ENCODE results near the gene SH2D7. TPM values are rescaled to one million over a fixed set of nuclear protein-coding genes. Genes with fewer than 3 reads are reported as not detected.
A peak's percentile ranks its signal among the peaks of the same experiment; 100 is the strongest.

SH2D7 gene
- total RNA-seq, 1 experiment from 2014 or later = not detected

GRCh38 chr15:78147566-78147965 is 55.2 kb downstream of the SH2D7 start:
- H3K27ac ChIP-seq (ENCODE audit: low read length) = no peak overlapping the region
- in situ Hi-C loops (cut with HindIII; ENCODE audit: low pct_unique_long_range_greater_than_20kb, low sequenced_read_pairs) = loop anchor here (25.0 kb wide), 1 partner anchor 115 kb away; the partner anchor contains the start of gene DNAJA4
- POLR2A ChIA-PET = no interaction called here

GRCh38 chr15:78148392-78149067 is 56.2 kb downstream of the SH2D7 start:
- DNase-seq (ENCODE audit: low read depth, low spot score) = no peak
- intact Hi-C loops (cut with micrococcal nuclease; ENCODE audit: unreplicated experiment) (no loop called here), in situ Hi-C loops (cut with HindIII; ENCODE audit: low pct_unique_long_range_greater_than_20kb, low sequenced_read_pairs) (loop anchor here (25.0 kb wide), 1 partner anchor 114 kb away; the partner anchor contains the start of gene DNAJA4)
- Histone ChIP-seq H3K27me3 (ENCODE audit: control insufficient read depth, insufficient read depth, low read length) (no peaks in the 10 kb centered on the region), H3K4me3 (ENCODE audit: low read depth in 2 of 2, low read length in 2 of 2) (peak overlapping the region; percentile 64 to 87), H3K9me3 (ENCODE audit: control insufficient read depth, insufficient read depth, low read depth, low read length) (no peaks in the 10 kb centered on the region), H3K36me3 (ENCODE audit: control insufficient read depth, insufficient read depth, low read length) (no peaks in the 10 kb centered on the region; the same call in 1 of the 2 replicates), H3K4me1 (ENCODE audit: control insufficient read depth, insufficient read depth, low read length) (peaks cover 13% of the 10 kb centered on the region), H3K27ac (ENCODE audit: low read length) (peak overlapping the region; percentile 93)
- TF ChIP-seq SIN3A (IDR thresholded peaks at IDR 0.05; ENCODE audit: borderline replicate concordance, insufficient read depth, low read depth, low read length) (no peak), POLR2AphosphoS5 (IDR thresholded peaks at IDR 0.05; ENCODE audit: low read depth, low read length) (no peak), CTCF (IDR thresholded peaks at IDR 0.05) (no peak), TCF7L2 (IDR thresholded peaks at IDR 0.05; ENCODE audit: low read depth, low read length) (no peak)
- peak; percentile 3; the same call in 1 of the 2 replicates for ATAC-seq
- CTCF ChIA-PET = interaction anchor here (0.6 to 0.7 kb wide), 3 partner anchors 89 to 367 kb away, joined by 3 to 5 read pairs (median 3); no protein-coding TSS in a partner anchor
- BruUV-seq (replicated peaks) = TSS peak; percentile 96
- POLR2A ChIA-PET = interaction anchor here (0.6 to 0.7 kb wide), 4 partner anchors 63 to 238 kb away, joined by 3 to 10 read pairs (median 4); no protein-coding TSS in a partner anchor

More at GRCh38 chr15:78147566-78147965, 55.2 kb downstream of the SH2D7 start:
- CTCF ChIA-PET = no interaction called here
- intact Hi-C loops (cut with micrococcal nuclease; ENCODE audit: unreplicated experiment) = no loop called here
- H3K36me3 ChIP-seq (ENCODE audit: control insufficient read depth, insufficient read depth, low read length) = no peaks in the 10 kb centered on the region; the same call in 1 of the 2 replicates
- no TSS peak for BruUV-seq (replicated peaks)
- DNase-seq (ENCODE audit: low read depth, low spot score) (no peak), ATAC-seq (no peak)
- no peak overlapping the region for H3K4me3 ChIP-seq (ENCODE audit: low read depth in 2 of 2, low read length in 2 of 2)
- H3K9me3 ChIP-seq (ENCODE audit: control insufficient read depth, insufficient read depth, low read depth, low read length) = no peaks in the 10 kb centered on the region
- TF ChIP-seq POLR2AphosphoS5 (IDR thresholded peaks at IDR 0.05; ENCODE audit: low read depth, low read length) (no peak), TCF7L2 (IDR thresholded peaks at IDR 0.05; ENCODE audit: low read depth, low read length) (no peak), CTCF (IDR thresholded peaks at IDR 0.05) (no peak), SIN3A (IDR thresholded peaks at IDR 0.05; ENCODE audit: borderline replicate concordance, insufficient read depth, low read depth, low read length) (no peak), REST (IDR thresholded peaks at IDR 0.05; ENCODE audit: insufficient read depth in 1 of 2, low read depth in 2 of 2, low read length in 1 of 2) (no peak)
- H3K4me1 ChIP-seq (ENCODE audit: control insufficient read depth, insufficient read depth, low read length) = peaks cover 13% of the 10 kb centered on the region
- H3K27me3 ChIP-seq (ENCODE audit: control insufficient read depth, insufficient read depth, low read length) = no peaks in the 10 kb centered on the region

Data from Panc1 (cell line).